ENCODE results near the gene LRP5.

LRP5 gene

DNA sequence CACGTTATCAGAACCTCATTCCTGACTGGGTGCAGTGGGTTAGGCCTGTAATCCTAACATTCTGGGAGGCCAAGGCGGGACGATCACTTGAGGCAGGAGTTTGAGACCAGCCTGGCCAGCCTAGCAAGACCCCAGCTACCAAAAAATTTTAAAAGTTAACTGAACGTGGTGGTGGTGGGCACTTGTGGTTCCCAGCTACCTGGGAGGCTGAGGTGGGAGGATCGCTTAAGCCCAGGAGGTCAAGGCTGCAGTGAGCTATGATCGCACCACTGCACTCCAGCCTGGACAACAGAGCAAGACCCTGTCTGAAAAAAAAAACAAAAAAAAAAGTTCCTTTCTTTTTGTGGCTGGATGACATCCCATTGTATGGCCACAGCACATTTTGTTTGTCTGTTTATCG is 80.4 kb downstream of the LRP5 start:
- H3K4ac ChIP-seq (ENCODE audit: low read length) = no peak overlapping the region
- no CpG with 5 or more reads among the region's 7 CpGs for WGBS, 2 donors (ENCODE audit: extremely low coverage in 2 of 2, insufficient read length in 2 of 2, insufficient replicate concordance in 1 of 2)
- H3K4me1 ChIP-seq (ENCODE audit: control insufficient read depth in 2 of 2, insufficient read depth in 1 of 2, low read depth in 1 of 2, low read length in 2 of 2) = peaks cover 0 to 2% of the 10 kb centered on the region in 2 donors
- no peak for DNase-seq (ENCODE audit: low spot score)
- H3K9me3 ChIP-seq (replicated peaks in 1 of 2; ENCODE audit: control insufficient read depth in 2 of 2, insufficient read depth in 1 of 2, low read depth in 1 of 2, low read length in 2 of 2) = no peaks in the 10 kb centered on the region
- no peak overlapping the region for H2AFZ ChIP-seq (ENCODE audit: low read length)
- no peak overlapping the region for H2AK5ac ChIP-seq (ENCODE audit: low read depth, low read length)
- H3K14ac ChIP-seq (ENCODE audit: low read length) = no peak overlapping the region
- H3K27me3 ChIP-seq (ENCODE audit: control insufficient read depth in 3 of 3, insufficient read depth in 3 of 3, low read depth in 1 of 3, low read length in 3 of 3) = no peaks in the 10 kb centered on the region
- peaks cover 3% of the 10 kb centered on the region for H3K79me1 ChIP-seq (ENCODE audit: low read depth, low read length)
- no peak overlapping the region for H2BK15ac ChIP-seq (ENCODE audit: low read length)
- no peak overlapping the region for H3K23ac ChIP-seq (ENCODE audit: low read depth, low read length, poor library complexity)
- peaks cover 20 to 53% of the 10 kb centered on the region in 2 donors for H3K36me3 ChIP-seq (replicated peaks in 1 of 2; ENCODE audit: control insufficient read depth in 2 of 2, insufficient read depth in 2 of 2, low read length in 2 of 2)
- no peak overlapping the region for H2BK12ac ChIP-seq (ENCODE audit: low read length)
- H2BK5ac ChIP-seq (ENCODE audit: low read length) = no peak overlapping the region
- H3K27ac ChIP-seq (replicated peaks; ENCODE audit: low read length) = no peak overlapping the region
- no peak overlapping the region for H3K9ac ChIP-seq (ENCODE audit: low read depth, low read length, poor library complexity)
- no peak overlapping the region for H3K4me2 ChIP-seq (ENCODE audit: insufficient read depth, low read length, poor library complexity, severe bottlenecking)
- H2BK120ac ChIP-seq (ENCODE audit: low read depth, low read length) = no peak overlapping the region
- H4K8ac ChIP-seq (ENCODE audit: low read depth, low read length) = no peak overlapping the region
- no peak overlapping the region for H3K4me3 ChIP-seq (ENCODE audit: low read length in 2 of 2)
- H3K18ac ChIP-seq (ENCODE audit: low read length) = no peak overlapping the region
- no peak overlapping the region for H4K91ac ChIP-seq (ENCODE audit: low read depth, low read length, poor library complexity)

DNA sequence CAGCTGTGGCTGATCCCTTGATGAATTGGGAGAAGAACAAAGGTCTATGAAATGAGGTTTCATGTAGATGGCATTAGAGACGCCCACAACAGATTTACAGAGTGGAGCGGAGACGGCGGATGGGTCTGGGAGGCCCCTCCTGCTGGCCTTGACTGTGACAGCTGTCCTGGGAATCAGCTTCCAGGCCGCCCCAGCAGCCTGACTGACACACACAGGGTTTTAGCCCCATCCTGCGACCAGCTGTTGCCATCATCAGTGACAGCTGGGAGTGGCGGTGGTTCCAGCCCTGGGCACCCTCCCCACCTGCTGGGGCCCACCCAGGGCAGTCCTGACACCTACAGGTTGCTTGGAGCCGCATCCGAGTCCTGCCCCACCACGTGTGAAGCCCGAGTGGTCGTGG is 84.1 kb downstream of the LRP5 start:
- Histone ChIP-seq H4K91ac (ENCODE audit: low read depth, low read length, poor library complexity) (no peak overlapping the region), H2BK15ac (ENCODE audit: low read length) (no peak overlapping the region), H3K18ac (ENCODE audit: low read length) (no peak overlapping the region), H3K27ac (replicated peaks; ENCODE audit: low read length) (no peak overlapping the region), H2BK12ac (ENCODE audit: low read length) (no peak overlapping the region), H3K36me3 (replicated peaks in 1 of 2; ENCODE audit: control insufficient read depth in 2 of 2, insufficient read depth in 2 of 2, low read length in 2 of 2) (peaks cover 4 to 29% of the 10 kb centered on the region in 2 donors), H3K4me3 (ENCODE audit: low read length in 2 of 2) (no peak overlapping the region), H3K9me3 (replicated peaks in 1 of 2; ENCODE audit: control insufficient read depth in 2 of 2, insufficient read depth in 1 of 2, low read depth in 1 of 2, low read length in 2 of 2) (no peaks in the 10 kb centered on the region), H2BK120ac (ENCODE audit: low read depth, low read length) (no peak overlapping the region), H2BK5ac (ENCODE audit: low read length) (no peak overlapping the region), H3K23ac (ENCODE audit: low read depth, low read length, poor library complexity) (peak overlapping the region; percentile 43), H2AK5ac (ENCODE audit: low read depth, low read length) (no peak overlapping the region), H3K4me1 (ENCODE audit: control insufficient read depth in 2 of 2, insufficient read depth in 1 of 2, low read depth in 1 of 2, low read length in 2 of 2) (peaks cover 3 to 5% of the 10 kb centered on the region in 2 donors), H3K4ac (ENCODE audit: low read length) (no peak overlapping the region), H3K14ac (ENCODE audit: low read length) (no peak overlapping the region), H3K27me3 (ENCODE audit: control insufficient read depth in 3 of 3, insufficient read depth in 3 of 3, low read depth in 1 of 3, low read length in 3 of 3) (no peaks in the 10 kb centered on the region), H3K79me1 (ENCODE audit: low read depth, low read length) (peaks cover 2% of the 10 kb centered on the region), H3K4me2 (ENCODE audit: insufficient read depth, low read length, poor library complexity, severe bottlenecking) (no peak overlapping the region), H4K8ac (ENCODE audit: low read depth, low read length) (no peak overlapping the region), H3K9ac (ENCODE audit: low read depth, low read length, poor library complexity) (peak overlapping the region; percentile 21), H2AFZ (ENCODE audit: low read length) (no peak overlapping the region)
- no peak for DNase-seq (ENCODE audit: low spot score)
- no CpG with 5 or more reads among the region's 12 CpGs for WGBS, 2 donors (ENCODE audit: extremely low coverage in 2 of 2, insufficient read length in 2 of 2, insufficient replicate concordance in 1 of 2)

DNA sequence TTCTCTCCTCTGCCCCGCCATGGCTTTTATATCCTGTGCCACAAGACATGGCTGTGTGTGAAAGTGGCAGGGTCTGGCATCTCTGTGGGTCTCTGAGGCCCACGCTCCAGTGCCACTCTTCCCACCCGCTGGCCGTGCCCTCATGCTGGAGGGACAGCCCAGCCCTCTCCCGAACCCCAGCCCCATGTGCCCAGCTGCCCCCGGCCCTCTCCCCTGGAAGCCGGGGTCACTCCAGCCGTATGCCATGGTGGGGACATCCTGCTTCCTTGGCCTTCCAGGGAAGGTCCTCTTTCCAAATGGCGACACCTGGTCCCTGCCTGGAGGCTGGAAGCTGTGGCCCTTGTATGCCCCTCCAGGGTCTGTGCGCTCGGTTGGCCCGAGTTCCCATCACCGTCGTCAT is 84.9 kb downstream of the LRP5 start:
- Histone ChIP-seq H3K27ac (replicated peaks; ENCODE audit: low read length) (no peak overlapping the region), H3K9me3 (replicated peaks in 1 of 2; ENCODE audit: control insufficient read depth in 2 of 2, insufficient read depth in 1 of 2, low read depth in 1 of 2, low read length in 2 of 2) (no peaks in the 10 kb centered on the region), H4K91ac (ENCODE audit: low read depth, low read length, poor library complexity) (no peak overlapping the region), H2AFZ (ENCODE audit: low read length) (no peak overlapping the region), H4K8ac (ENCODE audit: low read depth, low read length) (no peak overlapping the region), H3K4me3 (ENCODE audit: low read length in 2 of 2) (no peak overlapping the region), H3K27me3 (ENCODE audit: control insufficient read depth in 3 of 3, insufficient read depth in 3 of 3, low read depth in 1 of 3, low read length in 3 of 3) (no peaks in the 10 kb centered on the region), H2BK120ac (ENCODE audit: low read depth, low read length) (no peak overlapping the region), H3K4me2 (ENCODE audit: insufficient read depth, low read length, poor library complexity, severe bottlenecking) (no peak overlapping the region), H3K79me1 (ENCODE audit: low read depth, low read length) (no peaks in the 10 kb centered on the region), H3K36me3 (replicated peaks in 1 of 2; ENCODE audit: control insufficient read depth in 2 of 2, insufficient read depth in 2 of 2, low read length in 2 of 2) (peaks cover 3 to 28% of the 10 kb centered on the region in 2 donors), H3K9ac (ENCODE audit: low read depth, low read length, poor library complexity) (peak overlapping the region; percentile 51), H2BK15ac (ENCODE audit: low read length) (no peak overlapping the region), H2BK12ac (ENCODE audit: low read length) (no peak overlapping the region), H3K4me1 (ENCODE audit: control insufficient read depth in 2 of 2, insufficient read depth in 1 of 2, low read depth in 1 of 2, low read length in 2 of 2) (peaks cover 3 to 5% of the 10 kb centered on the region in 2 donors), H3K4ac (ENCODE audit: low read length) (no peak overlapping the region), H2BK5ac (ENCODE audit: low read length) (no peak overlapping the region), H3K23ac (ENCODE audit: low read depth, low read length, poor library complexity) (peak overlapping the region; percentile 14), H3K18ac (ENCODE audit: low read length) (no peak overlapping the region), H3K14ac (ENCODE audit: low read length) (no peak overlapping the region), H2AK5ac (ENCODE audit: low read depth, low read length) (no peak overlapping the region)
- no peak for DNase-seq (ENCODE audit: low spot score)
- WGBS, 2 donors (ENCODE audit: extremely low coverage in 2 of 2, insufficient read length in 2 of 2, insufficient replicate concordance in 1 of 2) = no CpG with 5 or more reads among the region's 14 CpGs

DNA sequence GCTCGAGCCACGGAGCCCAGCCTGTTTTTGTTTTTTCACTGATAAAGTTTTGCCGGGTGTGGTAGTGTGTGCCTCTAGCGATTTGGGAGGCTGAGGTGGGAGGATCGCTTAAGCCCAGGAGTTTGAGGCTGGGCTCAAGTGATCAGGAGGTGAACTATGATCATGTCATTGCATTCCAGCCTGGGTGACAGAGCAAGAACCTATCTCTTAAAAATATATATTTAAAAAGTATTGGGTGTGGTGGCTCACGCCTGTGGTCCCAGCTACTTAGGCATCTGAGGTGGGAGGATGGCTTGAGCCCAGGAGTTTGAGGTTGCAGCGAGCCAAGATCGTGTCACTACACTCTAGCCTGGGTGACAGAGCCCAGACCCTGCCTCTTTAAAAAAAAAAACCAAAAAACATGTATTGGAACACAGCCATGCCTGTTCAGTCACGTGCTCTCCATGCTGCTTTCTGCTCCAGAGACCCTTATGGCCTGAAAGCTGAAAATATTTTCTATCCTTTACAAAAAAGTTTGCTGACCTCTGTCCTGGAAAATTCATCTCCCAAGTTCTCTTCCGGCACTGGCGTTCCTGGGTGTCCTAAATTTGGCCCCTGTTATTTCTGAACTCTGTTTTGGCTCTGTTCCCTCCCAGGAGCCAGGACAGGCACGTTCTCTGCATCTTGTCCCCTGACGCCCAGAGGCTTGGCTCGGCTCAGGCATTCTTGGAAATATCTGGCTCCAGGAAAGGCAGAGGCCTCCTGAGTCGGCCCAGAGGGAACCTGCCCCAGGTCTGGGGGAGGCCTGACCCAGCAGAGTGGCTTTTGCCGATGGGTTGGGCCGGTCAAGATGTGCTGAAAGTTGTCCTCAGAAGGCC is 86.8 kb downstream of the LRP5 start:
- Histone ChIP-seq H4K8ac (ENCODE audit: low read depth, low read length) (no peak overlapping the region), H3K14ac (ENCODE audit: low read length) (peak overlapping the region; percentile 8), H2BK15ac (ENCODE audit: low read length) (no peak overlapping the region), H3K36me3 (replicated peaks in 1 of 2; ENCODE audit: control insufficient read depth in 2 of 2, insufficient read depth in 2 of 2, low read length in 2 of 2) (peaks cover 9 to 37% of the 10 kb centered on the region in 2 donors), H3K4ac (ENCODE audit: low read length) (no peak overlapping the region), H2BK5ac (ENCODE audit: low read length) (peak overlapping the region; percentile 39), H3K9ac (ENCODE audit: low read depth, low read length, poor library complexity) (no peak overlapping the region), H2BK12ac (ENCODE audit: low read length) (no peak overlapping the region), H3K4me2 (ENCODE audit: insufficient read depth, low read length, poor library complexity, severe bottlenecking) (no peak overlapping the region), H3K27ac (replicated peaks; ENCODE audit: low read length) (no peak overlapping the region), H3K23ac (ENCODE audit: low read depth, low read length, poor library complexity) (no peak overlapping the region), H3K4me3 (ENCODE audit: low read length in 2 of 2) (no peak overlapping the region), H3K18ac (ENCODE audit: low read length) (no peak overlapping the region), H2BK120ac (ENCODE audit: low read depth, low read length) (no peak overlapping the region), H3K9me3 (replicated peaks in 1 of 2; ENCODE audit: control insufficient read depth in 2 of 2, insufficient read depth in 1 of 2, low read depth in 1 of 2, low read length in 2 of 2) (no peaks in the 10 kb centered on the region), H3K4me1 (ENCODE audit: control insufficient read depth in 2 of 2, insufficient read depth in 1 of 2, low read depth in 1 of 2, low read length in 2 of 2) (peaks cover 3 to 5% of the 10 kb centered on the region in 2 donors), H2AK5ac (ENCODE audit: low read depth, low read length) (no peak overlapping the region), H2AFZ (ENCODE audit: low read length) (no peak overlapping the region), H3K79me1 (ENCODE audit: low read depth, low read length) (no peaks in the 10 kb centered on the region), H4K91ac (ENCODE audit: low read depth, low read length, poor library complexity) (no peak overlapping the region), H3K27me3 (ENCODE audit: control insufficient read depth in 3 of 3, insufficient read depth in 3 of 3, low read depth in 1 of 3, low read length in 3 of 3) (no peaks in the 10 kb centered on the region)
- WGBS, 2 donors (ENCODE audit: extremely low coverage in 2 of 2, insufficient read length in 2 of 2, insufficient replicate concordance in 1 of 2) = no CpG with 5 or more reads among the region's 17 CpGs
- DNase-seq (ENCODE audit: low spot score) = no peak

Measured in neuronal stem cell (in vitro differentiated cells).